Measurements from ENCODE around the gene ABCB7. TPM values are rescaled to one million over a fixed set of nuclear protein-coding genes. Genes with fewer than 3 reads are reported as not detected.

ABCB7 gene
- total and polyA plus RNA-seq, 4 donors = 10.7 to 26.1 (median 17.4) TPM

DNA sequence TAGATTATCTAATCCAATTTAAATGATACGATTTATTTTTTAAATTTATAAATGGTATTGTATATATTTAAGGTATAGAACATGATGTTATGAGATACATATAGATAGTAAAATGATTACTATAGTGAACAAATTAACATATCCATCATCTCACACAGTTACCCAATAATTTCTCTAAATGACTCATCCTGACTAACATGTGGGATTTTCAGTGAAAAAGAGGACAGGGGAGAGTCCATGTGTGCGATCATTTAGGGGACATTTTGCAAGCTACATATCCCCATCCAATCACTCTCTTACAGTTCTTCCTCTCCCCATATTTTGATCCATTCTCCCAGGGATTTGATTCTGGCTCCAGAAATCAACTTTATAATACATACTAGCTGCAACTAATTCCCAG, 88.2 kb downstream of the ABCB7 start:
- no peak overlapping the region for H3K9ac ChIP-seq (ENCODE audit: low read depth in 1 of 2, low read length in 2 of 2)
- no peak for DNase-seq (ENCODE audit: low spot score)
- no peaks in the 10 kb centered on the region for H3K27me3 ChIP-seq (ENCODE audit: control insufficient read depth in 4 of 4, insufficient read depth in 4 of 4, low read length in 3 of 4)
- no peaks in the 10 kb centered on the region for H3K4me1 ChIP-seq (ENCODE audit: control insufficient read depth in 4 of 4, insufficient read depth in 4 of 4, low read length in 3 of 4)
- whole genome bisulfite sequencing = 97% methylated on average over 2 of the region's 2 CpGs
- TF ChIP-seq EGR1 (IDR thresholded peaks at IDR 0.05; ENCODE audit: low read depth in 2 of 2) (no peak), NR2F2 (IDR thresholded peaks at IDR 0.05) (no peak), JUND (IDR thresholded peaks at IDR 0.05) (no peak), HNF4G (IDR thresholded peaks at IDR 0.05) (no peak), YY1 (IDR thresholded peaks at IDR 0.05) (no peak), GABPA (IDR thresholded peaks at IDR 0.05 in 1 of 2, conservative IDR thresholded peaks at IDR 0.05 in 1 of 2) (no peak), ZBTB33 (IDR thresholded peaks at IDR 0.05) (no peak)
- TF ChIP-seq, protein P1, sequence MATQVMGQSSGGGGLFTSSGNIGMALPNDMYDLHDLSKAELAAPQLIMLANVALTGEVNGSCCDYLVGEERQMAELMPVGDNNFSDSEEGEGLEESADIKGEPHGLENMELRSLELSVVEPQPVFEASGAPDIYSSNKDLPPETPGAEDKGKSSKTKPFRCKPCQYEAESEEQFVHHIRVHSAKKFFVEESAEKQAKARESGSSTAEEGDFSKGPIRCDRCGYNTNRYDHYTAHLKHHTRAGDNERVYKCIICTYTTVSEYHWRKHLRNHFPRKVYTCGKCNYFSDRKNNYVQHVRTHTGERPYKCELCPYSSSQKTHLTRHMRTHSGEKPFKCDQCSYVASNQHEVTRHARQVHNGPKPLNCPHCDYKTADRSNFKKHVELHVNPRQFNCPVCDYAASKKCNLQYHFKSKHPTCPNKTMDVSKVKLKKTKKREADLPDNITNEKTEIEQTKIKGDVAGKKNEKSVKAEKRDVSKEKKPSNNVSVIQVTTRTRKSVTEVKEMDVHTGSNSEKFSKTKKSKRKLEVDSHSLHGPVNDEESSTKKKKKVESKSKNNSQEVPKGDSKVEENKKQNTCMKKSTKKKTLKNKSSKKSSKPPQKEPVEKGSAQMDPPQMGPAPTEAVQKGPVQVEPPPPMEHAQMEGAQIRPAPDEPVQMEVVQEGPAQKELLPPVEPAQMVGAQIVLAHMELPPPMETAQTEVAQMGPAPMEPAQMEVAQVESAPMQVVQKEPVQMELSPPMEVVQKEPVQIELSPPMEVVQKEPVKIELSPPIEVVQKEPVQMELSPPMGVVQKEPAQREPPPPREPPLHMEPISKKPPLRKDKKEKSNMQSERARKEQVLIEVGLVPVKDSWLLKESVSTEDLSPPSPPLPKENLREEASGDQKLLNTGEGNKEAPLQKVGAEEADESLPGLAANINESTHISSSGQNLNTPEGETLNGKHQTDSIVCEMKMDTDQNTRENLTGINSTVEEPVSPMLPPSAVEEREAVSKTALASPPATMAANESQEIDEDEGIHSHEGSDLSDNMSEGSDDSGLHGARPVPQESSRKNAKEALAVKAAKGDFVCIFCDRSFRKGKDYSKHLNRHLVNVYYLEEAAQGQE (IDR thresholded peaks at IDR 0.05) = no peak
- TF ChIP-seq, protein P2, sequence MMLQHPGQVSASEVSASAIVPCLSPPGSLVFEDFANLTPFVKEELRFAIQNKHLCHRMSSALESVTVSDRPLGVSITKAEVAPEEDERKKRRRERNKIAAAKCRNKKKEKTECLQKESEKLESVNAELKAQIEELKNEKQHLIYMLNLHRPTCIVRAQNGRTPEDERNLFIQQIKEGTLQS (IDR thresholded peaks at IDR 0.05) = no peak
- no peak overlapping the region for H3K4me3 ChIP-seq (ENCODE audit: low read depth in 1 of 3, low read length in 3 of 3)
- H3K9me3 ChIP-seq (ENCODE audit: control insufficient read depth in 4 of 4, low read length in 3 of 4) = no peaks in the 10 kb centered on the region
- peaks cover 0 to 2% (median 0%) of the 10 kb centered on the region in 4 donors for H3K36me3 ChIP-seq (ENCODE audit: control insufficient read depth in 4 of 4, insufficient read depth in 3 of 4, low read depth in 1 of 4, low read length in 3 of 4)
- H3K27ac ChIP-seq (ENCODE audit: low read depth in 1 of 2, low read length in 2 of 2) = no peak overlapping the region

DNA sequence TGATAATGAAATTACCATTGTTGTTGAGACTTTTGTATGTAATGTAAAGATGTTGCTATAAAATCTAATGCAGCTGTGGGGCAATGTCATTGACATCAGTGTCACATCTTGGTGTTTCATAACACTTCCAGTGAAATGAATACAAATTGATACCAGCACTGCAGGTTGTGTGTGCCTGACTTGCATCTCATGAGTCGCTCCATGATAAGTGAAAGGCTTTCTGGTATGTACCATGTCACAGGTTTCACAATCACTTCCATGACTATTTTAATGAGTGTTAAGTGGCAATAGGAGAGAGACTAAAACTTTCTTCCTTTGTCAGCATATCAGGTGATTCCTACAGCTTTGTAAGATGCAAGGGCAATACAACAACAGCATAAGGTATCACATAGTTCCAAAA, 94.4 kb downstream of the ABCB7 start:
- H3K4me3 ChIP-seq (ENCODE audit: low read depth in 1 of 3, low read length in 3 of 3) = no peak overlapping the region
- H3K27me3 ChIP-seq (ENCODE audit: control insufficient read depth in 4 of 4, insufficient read depth in 4 of 4, low read length in 3 of 4) = no peaks in the 10 kb centered on the region
- peaks cover 0 to 2% (median under 1%) of the 10 kb centered on the region in 4 donors for H3K36me3 ChIP-seq (ENCODE audit: control insufficient read depth in 4 of 4, insufficient read depth in 3 of 4, low read depth in 1 of 4, low read length in 3 of 4)
- H3K9ac ChIP-seq (ENCODE audit: low read depth in 1 of 2, low read length in 2 of 2) = no peak overlapping the region
- no peak for DNase-seq (ENCODE audit: low spot score)
- WGBS = 92% methylated on average over 1 of the region's 1 CpG
- H3K9me3 ChIP-seq (ENCODE audit: control insufficient read depth in 4 of 4, low read length in 3 of 4) = no peaks in the 10 kb centered on the region
- no peaks in the 10 kb centered on the region for H3K4me1 ChIP-seq (ENCODE audit: control insufficient read depth in 4 of 4, insufficient read depth in 4 of 4, low read length in 3 of 4)
- TF ChIP-seq HNF4G (IDR thresholded peaks at IDR 0.05) (no peak), RXRA (IDR thresholded peaks at IDR 0.05) (no peak), SP1 (IDR thresholded peaks at IDR 0.05) (no peak), TAF1 (conservative IDR thresholded peaks at IDR 0.05) (no peak), HNF4A (conservative IDR thresholded peaks at IDR 0.05) (no peak), EGR1 (IDR thresholded peaks at IDR 0.05; ENCODE audit: low read depth in 2 of 2) (no peak), FOXA2 (IDR thresholded peaks at IDR 0.05) (no peak), JUND (IDR thresholded peaks at IDR 0.05) (no peak)
- TF ChIP-seq, protein P2 (IDR thresholded peaks at IDR 0.05) = no peak
- no peak overlapping the region for H3K27ac ChIP-seq (ENCODE audit: low read depth in 1 of 2, low read length in 2 of 2)

Data from liver (tissue), 9 donors.